Activated CD8-positive, alpha-beta memory T cell treated with anti-CD3 and anti-CD28 coated beads for 48 hours (primary cell): ENCODE data around the gene CLASP2.

ENCODE experiments used
- DNase-seq, 3 experiments: peaks; one replicate each; pipeline ENCODE4 v3.0.0-alpha.2; 2020; ENCODE audit warnings: low read depth in 2 of 3, low spot score in 2 of 3

Gene CLASP2

GRCh38 chr3:33547101-33547500, 171.0 kb downstream of the CLASP2 start:
- DNase-seq = no peak

GRCh38 chr3:33544126-33544525, 173.9 kb downstream of the CLASP2 start:
- no peak for DNase-seq

GRCh38 chr3:33543601-33544000, 174.5 kb downstream of the CLASP2 start:
- DNase-seq = no peak

GRCh38 chr3:33541918-33542317, 176.1 kb downstream of the CLASP2 start:
- DNase-seq = no peak

- DNase-seq = no peak
Observed at GRCh38 chr3:33538678-33539339, 179.2 kb downstream of the CLASP2 start.

- DNase-seq = no peak
Observed at GRCh38 chr3:33537133-33537532, 180.9 kb downstream of the CLASP2 start.

GRCh38 chr3:33526787-33527186, 191.3 kb downstream of the CLASP2 start:
- no peak for DNase-seq

GRCh38 chr3:33525232-33525631, 192.8 kb downstream of the CLASP2 start:
- no peak for DNase-seq

- no peak for DNase-seq
Observed at GRCh38 chr3:33523093-33523667, 194.9 kb downstream of the CLASP2 start.

- DNase-seq = no peak
Observed at GRCh38 chr3:33521736-33522135, 196.3 kb downstream of the CLASP2 start.

GRCh38 chr3:33513262-33513863, 204.7 kb downstream of the CLASP2 start:
- no peak for DNase-seq

- no peak for DNase-seq
Observed at GRCh38 chr3:33505027-33505426, 213.0 kb downstream of the CLASP2 start.

- no peak for DNase-seq
Observed at GRCh38 chr3:33496449-33496848, 221.6 kb downstream of the CLASP2 start.

GRCh38 chr3:33491721-33492120, 226.3 kb downstream of the CLASP2 start:
- DNase-seq = no peak

GRCh38 chr3:33490641-33491241, 227.3 kb downstream of the CLASP2 start:
- no peak for DNase-seq

- no peak for DNase-seq
Observed at GRCh38 chr3:33488683-33489082, 229.4 kb downstream of the CLASP2 start.

GRCh38 chr3:33488246-33488645, 229.8 kb downstream of the CLASP2 start:
- no peak for DNase-seq

GRCh38 chr3:33482111-33482521, 235.9 kb downstream of the CLASP2 start:
- no peak for DNase-seq

GRCh38 chr3:33474896-33475295, 243.2 kb downstream of the CLASP2 start:
- DNase-seq = no peak

GRCh38 chr3:33473813-33474212, 244.2 kb downstream of the CLASP2 start:
- no peak for DNase-seq

GRCh38 chr3:33467786-33468185, 250.3 kb downstream of the CLASP2 start:
- no peak for DNase-seq

GRCh38 chr3:33461097-33461496, 257.0 kb downstream of the CLASP2 start:
- DNase-seq = no peak
